Stomach (tissue), 4 donors: ENCODE data around the gene UPK3A.
"Not testable (repeated sequence)": the region's sequence is repeated elsewhere in the genome, so short reads cannot be mapped to it uniquely, and the experiment has no call there.

ENCODE experiments used
- EP300 ChIP-seq: sonication (generic); formaldehyde crosslinking; IDR thresholded peaks from one replicate; pipeline ENCODE4 v1.6.1; 2017; ENCODE audit warnings: antibody characterized with exemption
- POLR2A ChIP-seq, 4 donors: fragments of 450-650 bp; IDR thresholded peaks; one replicate each; pipeline ENCODE4 v1.6.1; 2016; ENCODE audit warnings: antibody characterized with exemption in 4 of 4, control low read depth in 2 of 4, mild to moderate bottlenecking in 1 of 4, moderate library complexity in 1 of 4
- POLR2AphosphoS5 ChIP-seq, 3 donors: sonication (generic); formaldehyde crosslinking; IDR thresholded peaks; one replicate each; pipeline ENCODE4 v1.6.1; 2016; ENCODE audit warnings: antibody characterized with exemption in 3 of 3
- TF ChIP-seq, protein P1 (sequence below), 7 experiments: fragments of 450-650 bp in 4 of 7; fragments of 200-600 bp in 3 of 7; sonication (generic) in 3 of 7; IDR thresholded peaks; one replicate each; pipeline ENCODE4 v1.5.1; 2016 to 2019; ENCODE audit warnings: antibody characterized with exemption in 7 of 7, control low read depth in 2 of 7, mild to moderate bottlenecking in 1 of 7

DNA sequence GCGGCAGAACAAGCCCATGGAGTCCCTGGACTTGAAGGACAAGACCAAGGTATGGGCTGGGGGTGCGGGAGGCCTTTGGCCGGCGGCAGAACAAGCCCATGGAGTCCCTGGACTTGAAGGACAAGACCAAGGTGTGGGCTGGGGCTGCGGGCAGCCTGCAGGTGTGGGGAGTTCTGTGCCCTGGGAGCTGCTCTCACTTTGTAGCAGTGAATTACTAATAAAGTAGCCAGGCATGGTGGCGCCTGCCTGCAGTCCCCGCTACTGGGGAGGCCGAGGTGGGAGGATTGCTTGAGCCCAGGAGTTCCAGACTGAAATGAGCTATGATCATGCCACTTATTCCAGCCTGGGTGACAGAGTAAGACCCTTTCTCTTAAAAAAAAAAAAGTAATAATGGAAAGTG is 43.5 kb downstream of the UPK3A start:
- TF ChIP-seq, protein P1, sequence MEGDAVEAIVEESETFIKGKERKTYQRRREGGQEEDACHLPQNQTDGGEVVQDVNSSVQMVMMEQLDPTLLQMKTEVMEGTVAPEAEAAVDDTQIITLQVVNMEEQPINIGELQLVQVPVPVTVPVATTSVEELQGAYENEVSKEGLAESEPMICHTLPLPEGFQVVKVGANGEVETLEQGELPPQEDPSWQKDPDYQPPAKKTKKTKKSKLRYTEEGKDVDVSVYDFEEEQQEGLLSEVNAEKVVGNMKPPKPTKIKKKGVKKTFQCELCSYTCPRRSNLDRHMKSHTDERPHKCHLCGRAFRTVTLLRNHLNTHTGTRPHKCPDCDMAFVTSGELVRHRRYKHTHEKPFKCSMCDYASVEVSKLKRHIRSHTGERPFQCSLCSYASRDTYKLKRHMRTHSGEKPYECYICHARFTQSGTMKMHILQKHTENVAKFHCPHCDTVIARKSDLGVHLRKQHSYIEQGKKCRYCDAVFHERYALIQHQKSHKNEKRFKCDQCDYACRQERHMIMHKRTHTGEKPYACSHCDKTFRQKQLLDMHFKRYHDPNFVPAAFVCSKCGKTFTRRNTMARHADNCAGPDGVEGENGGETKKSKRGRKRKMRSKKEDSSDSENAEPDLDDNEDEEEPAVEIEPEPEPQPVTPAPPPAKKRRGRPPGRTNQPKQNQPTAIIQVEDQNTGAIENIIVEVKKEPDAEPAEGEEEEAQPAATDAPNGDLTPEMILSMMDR (IDR thresholded peaks at IDR 0.05): not testable (repeated sequence)
- not testable (repeated sequence) for TF ChIP-seq POLR2AphosphoS5 (IDR thresholded peaks at IDR 0.05); EP300; POLR2A (IDR thresholded peaks at IDR 0.05)
